Transverse colon (tissue), 4 donors: Measurements from ENCODE around the gene TMUB1.

Experiments
- CTCF ChIP-seq, 5 experiments: fragments of 200-600 bp in 3 of 5; fragments of 450-650 bp in 2 of 5; sonication (generic) in 3 of 5; IDR thresholded peaks; 1 replicate in 2 of 5; 2 replicates in 3 of 5; pipeline ENCODE4 v1.5.1; 2016 to 2017; ENCODE audit warnings: antibody characterized with exemption in 5 of 5, inconsistent platforms in 3 of 5, mild to moderate bottlenecking in 2 of 5, moderate library complexity in 1 of 5
- EP300 ChIP-seq: sonication (generic); formaldehyde crosslinking; IDR thresholded peaks from one replicate; pipeline ENCODE4 v1.6.1; 2017; ENCODE audit warnings: antibody characterized with exemption, low read depth
- POLR2A ChIP-seq: fragments of 450-650 bp; IDR thresholded peaks from one replicate; pipeline ENCODE4 v1.6.1; 2016; ENCODE audit warnings: antibody characterized with exemption, mild to moderate bottlenecking, moderate library complexity
- POLR2AphosphoS5 ChIP-seq, 3 donors: sonication (generic); formaldehyde crosslinking; IDR thresholded peaks; one replicate each; pipeline ENCODE4 v1.6.1; 2016; ENCODE audit warnings: antibody characterized with exemption in 3 of 3

GRCh38 chr7:151038951-151039849 lies 44.1 kb downstream of the TMUB1 start:
- TF ChIP-seq CTCF (IDR thresholded peaks at IDR 0.05): no peak
- TF ChIP-seq POLR2AphosphoS5 (IDR thresholded peaks at IDR 0.05): no peak
- TF ChIP-seq POLR2A: no peak
- no peak for TF ChIP-seq EP300
